ENCODE data around the gene ATP7B. TPM values are rescaled to one million over a fixed set of nuclear protein-coding genes. Genes with fewer than 3 reads are reported as not detected.

ATP7B gene
- total RNA-seq, 2 donors from 2014 or later: 20.4 to 29.2 TPM

- no peaks in the 10 kb centered on the region for H3K36me3 ChIP-seq (ENCODE audit: control insufficient read depth, insufficient read depth, low read length)
- Mint-ChIP-seq H3K9me3 (no peaks in the 10 kb centered on the region), H3K27me3 (ENCODE audit: insufficient read depth) (no peaks in the 10 kb centered on the region), H3K4me1 (peaks cover 14% of the 10 kb centered on the region), H3K4me3 (no peak overlapping the region), H3K27ac (no peak overlapping the region), H3K36me3 (ENCODE audit: low read depth) (no peaks in the 10 kb centered on the region)
- H3K4me1 ChIP-seq (ENCODE audit: control insufficient read depth, insufficient read depth, low read length): no peaks in the 10 kb centered on the region
- TF ChIP-seq CTCF (conservative IDR thresholded peaks at IDR 0.05): no peak
- no peaks in the 10 kb centered on the region for H3K27me3 ChIP-seq (ENCODE audit: control insufficient read depth, insufficient read depth, low read length, poor library complexity, severe bottlenecking)
- peaks cover 2% of the 10 kb centered on the region for H3K9me3 ChIP-seq (ENCODE audit: control insufficient read depth, low read length)
- no peak for DNase-seq
- H3K9ac ChIP-seq (ENCODE audit: extremely low read depth, low read length, poor library complexity, severe bottlenecking): no peak overlapping the region
- no peak overlapping the region for H3K27ac ChIP-seq (ENCODE audit: low read depth, low read length)
- WGBS, 2 experiments (ENCODE audit: insufficient coverage in 1 of 2, insufficient read length in 1 of 2): 98 to 100% methylated on average over 2 of the region's 2 CpGs
- H3K4me3 ChIP-seq (ENCODE audit: low read length): no peak overlapping the region
These were observed 37.3 kb upstream of the ATP7B start for GRCh38 chr13:52048516-52048915.

GRCh38 chr13:52047463-52047862 is 36.2 kb upstream of the ATP7B start:
- no peaks in the 10 kb centered on the region for H3K9me3 ChIP-seq (ENCODE audit: control insufficient read depth, low read length)

GRCh38 chr13:52043675-52044074 is 32.4 kb upstream of the ATP7B start:
- Histone ChIP-seq H3K9me3 (ENCODE audit: control insufficient read depth, low read length) (no peaks in the 10 kb centered on the region), H3K27ac (ENCODE audit: low read depth, low read length) (no peak overlapping the region), H3K36me3 (ENCODE audit: control insufficient read depth, insufficient read depth, low read length) (no peaks in the 10 kb centered on the region), H3K27me3 (ENCODE audit: control insufficient read depth, insufficient read depth, low read length, poor library complexity, severe bottlenecking) (no peaks in the 10 kb centered on the region), H3K9ac (ENCODE audit: extremely low read depth, low read length, poor library complexity, severe bottlenecking) (no peak overlapping the region), H3K4me3 (ENCODE audit: low read length) (no peak overlapping the region), H3K4me1 (ENCODE audit: control insufficient read depth, insufficient read depth, low read length) (no peaks in the 10 kb centered on the region)
- Mint-ChIP-seq H3K9me3 (no peaks in the 10 kb centered on the region), H3K4me3 (no peak overlapping the region), H3K36me3 (ENCODE audit: low read depth) (no peaks in the 10 kb centered on the region), H3K4me1 (no peaks in the 10 kb centered on the region), H3K27ac (no peak overlapping the region), H3K27me3 (ENCODE audit: insufficient read depth) (no peaks in the 10 kb centered on the region)
- WGBS, 2 experiments (ENCODE audit: insufficient coverage in 1 of 2, insufficient read length in 1 of 2): 92 to 98% methylated on average over 3 of the region's 3 CpGs
- TF ChIP-seq CTCF (conservative IDR thresholded peaks at IDR 0.05): no peak
- no peak for DNase-seq

More at GRCh38 chr13:52047463-52047862, 36.2 kb upstream of the ATP7B start:
- DNase-seq: no peak
- no peaks in the 10 kb centered on the region for H3K27me3 Mint-ChIP-seq (ENCODE audit: insufficient read depth)
- Histone ChIP-seq H3K36me3 (ENCODE audit: control insufficient read depth, insufficient read depth, low read length) (no peaks in the 10 kb centered on the region), H3K4me1 (ENCODE audit: control insufficient read depth, insufficient read depth, low read length) (no peaks in the 10 kb centered on the region), H3K27me3 (ENCODE audit: control insufficient read depth, insufficient read depth, low read length, poor library complexity, severe bottlenecking) (no peaks in the 10 kb centered on the region), H3K27ac (ENCODE audit: low read depth, low read length) (no peak overlapping the region), H3K4me3 (ENCODE audit: low read length) (no peak overlapping the region), H3K9ac (ENCODE audit: extremely low read depth, low read length, poor library complexity, severe bottlenecking) (no peak overlapping the region)
- H3K27ac Mint-ChIP-seq: no peak overlapping the region
- 89% methylated on average over 3 of the region's 3 CpGs for WGBS, 2 experiments (ENCODE audit: insufficient coverage in 1 of 2, insufficient read length in 1 of 2)
- H3K9me3 Mint-ChIP-seq: no peaks in the 10 kb centered on the region
- no peaks in the 10 kb centered on the region for H3K36me3 Mint-ChIP-seq (ENCODE audit: low read depth)
- no peak for TF ChIP-seq CTCF (conservative IDR thresholded peaks at IDR 0.05)
- peaks cover 14% of the 10 kb centered on the region for H3K4me1 Mint-ChIP-seq
- H3K4me3 Mint-ChIP-seq: no peak overlapping the region
